Measurements from ENCODE around the gene LAGE3. TPM values are rescaled to one million over a fixed set of nuclear protein-coding genes. Genes with fewer than 3 reads are reported as not detected.

Gene LAGE3
- 45.6 and 72.6 TPM in 2 replicates for total RNA-seq

GRCh38 chrX:154478728-154479622 is at the start of gene LAGE3:
Gene LAGE3, minus strand, starts transcription at chrX:154479281. Its CDS starts 366 bp downstream, at chrX:154478915.

GRCh38 chrX:154515966-154516655 is 37.0 kb upstream of the LAGE3 start, which contains the start of gene FAM3A:
Gene FAM3A, minus strand, starts transcription at chrX:154516232. Its CDS starts 460 bp downstream, at chrX:154515772.

GRCh38 chrX:154490414-154491083 is 11.5 kb upstream of the LAGE3 start, which contains the start of gene SLC10A3:
Gene SLC10A3, minus strand, starts transcription at chrX:154490629. Its CDS starts 1,689 bp downstream, at chrX:154488940.

GRCh38 chrX:154486396-154487207 is 7.5 kb upstream of the LAGE3 start, which contains the start of gene UBL4A:
Gene UBL4A, minus strand, starts transcription at chrX:154486615. Its CDS starts 31 bp downstream, at chrX:154486584.

GRCh38 chrX:154458116-154458953 is 20.7 kb downstream of the LAGE3 start, which contains the start of gene PLXNA3:
Gene PLXNA3, plus strand, starts transcription at chrX:154458281. Its CDS starts 1,903 bp downstream, at chrX:154460184.

GRCh38 chrX:154443992-154444754 is 34.9 kb downstream of the LAGE3 start, which contains the start of gene FAM50A:
Gene FAM50A, plus strand, starts transcription at chrX:154444141. Its CDS starts 95 bp downstream, at chrX:154444236.

DNA sequence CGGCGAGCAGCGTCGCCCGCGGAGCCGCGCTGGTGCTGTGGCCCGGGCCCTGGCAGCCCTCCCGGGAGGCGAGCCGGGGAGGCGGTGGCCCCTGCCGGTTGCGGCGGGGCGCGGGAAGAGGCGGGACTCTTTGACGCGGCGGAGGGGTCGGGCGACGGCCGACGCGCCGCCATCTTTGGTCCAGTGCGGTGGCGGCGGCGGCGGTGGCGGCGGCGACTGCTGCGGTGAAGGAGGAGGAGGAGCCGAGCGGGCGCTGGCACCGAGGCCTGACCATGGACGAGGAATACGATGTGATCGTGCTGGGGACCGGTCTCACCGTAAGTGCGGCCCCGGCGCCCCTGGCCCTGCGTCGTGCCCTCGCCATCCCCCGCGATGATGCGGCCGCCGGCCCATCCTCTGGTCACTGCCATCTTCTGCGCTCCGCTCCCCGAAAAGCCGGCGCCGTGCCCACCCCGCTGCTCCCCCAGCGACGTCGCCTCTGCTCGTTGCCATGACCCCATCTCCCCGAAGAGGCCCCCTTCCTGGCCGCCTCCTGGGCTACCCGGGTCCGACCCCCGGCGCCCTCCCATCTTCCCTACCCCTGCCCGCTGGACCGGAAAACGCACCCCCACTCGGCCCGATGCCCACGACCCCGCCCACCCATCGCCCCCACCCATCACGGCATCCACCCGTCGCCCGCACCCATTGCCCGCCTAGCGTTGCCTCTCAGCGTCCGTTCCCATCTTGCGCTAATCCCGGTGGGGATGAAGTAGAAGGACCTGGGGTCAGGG is 41.9 kb downstream of the LAGE3 start, which contains the start of gene GDI1:
GDI1 (plus strand) TSS at position 172 of the 770 bp plus-strand sequence; CDS start at position 273, 101 bp downstream.

DNA sequence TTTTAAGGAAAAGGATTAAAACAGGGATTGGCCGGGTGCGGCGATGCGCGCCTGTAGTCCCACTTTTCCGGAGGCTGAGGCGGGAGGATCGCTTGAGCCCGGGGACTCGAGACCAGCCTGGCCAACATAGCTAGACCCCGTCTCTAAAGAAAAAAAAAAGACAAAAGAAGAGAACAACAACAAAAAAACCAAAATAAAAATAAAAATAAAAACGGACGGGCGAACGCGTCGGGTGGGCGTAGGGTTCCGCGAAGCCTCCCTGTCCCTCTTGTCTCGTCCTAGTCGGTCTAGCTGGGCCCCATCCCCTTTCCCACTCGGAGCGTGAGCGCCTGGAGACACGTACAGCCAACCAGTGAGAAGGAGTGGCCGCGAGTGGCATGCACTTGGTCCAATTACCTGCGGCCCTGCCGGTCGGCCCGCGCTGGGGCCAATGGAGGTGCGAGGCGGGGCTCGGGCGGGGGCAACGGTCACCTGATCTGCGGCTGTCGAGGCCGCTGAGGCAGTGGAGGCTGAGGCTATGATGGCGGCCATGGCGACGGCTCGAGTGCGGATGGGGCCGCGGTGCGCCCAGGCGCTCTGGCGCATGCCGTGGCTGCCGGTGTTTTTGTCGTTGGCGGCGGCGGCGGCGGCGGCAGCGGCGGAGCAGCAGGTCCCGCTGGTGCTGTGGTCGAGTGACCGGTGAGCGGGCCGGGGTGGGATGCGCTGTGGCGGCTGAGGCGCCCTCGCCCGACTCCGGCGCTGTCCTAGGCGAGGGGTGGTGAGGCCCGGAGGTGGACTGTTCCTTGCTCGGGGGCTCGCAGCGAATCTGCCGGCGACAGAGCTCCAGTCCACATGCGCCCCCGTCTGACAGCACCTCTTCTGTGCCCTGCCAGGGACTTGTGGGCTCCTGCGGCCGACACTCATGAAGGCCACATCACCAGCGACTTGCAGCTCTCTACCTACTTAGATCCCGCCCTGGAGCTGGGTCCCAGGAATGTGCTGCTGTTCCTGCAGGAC is 50.6 kb downstream of the LAGE3 start, which contains the start of gene ATP6AP1:
ATP6AP1 (plus strand) TSS at position 502 of the 996 bp plus-strand sequence; CDS start at position 518, 16 bp downstream.

Other genes starting within 250 kb of the LAGE3 start
- gene OPN1MW3, start 221.7 kb downstream of the LAGE3 start, total RNA-seq, result not detected in 2 replicates
- not detected in 2 replicates for gene TEX28, start 184.2 kb downstream of the LAGE3 start, total RNA-seq
- not detected in 2 replicates for gene TKTL1, start 183.5 kb downstream of the LAGE3 start, total RNA-seq
- gene FLNA, start 104.6 kb downstream of the LAGE3 start, total RNA-seq, result 918 and 2,171 TPM in 2 replicates
- 73.5 and 86.1 TPM in 2 replicates for gene EMD, start 100.0 kb downstream of the LAGE3 start, total RNA-seq
- 9,658 and 12,949 TPM in 2 replicates for gene RPL10, start 80.9 kb downstream of the LAGE3 start, total RNA-seq
- 33.7 and 34.2 TPM in 2 replicates for gene DNASE1L1, start 70.0 kb downstream of the LAGE3 start, total RNA-seq
- gene TAFAZZIN, start 67.7 kb downstream of the LAGE3 start, total RNA-seq, result 17.0 and 23.9 TPM in 2 replicates
- gene ATP6AP1, start 50.6 kb downstream of the LAGE3 start, total RNA-seq, result 43.3 and 50.6 TPM in 2 replicates
- 89.5 and 101 TPM in 2 replicates for gene GDI1, start 42.1 kb downstream of the LAGE3 start, total RNA-seq
- 42.2 and 65.5 TPM in 2 replicates for gene FAM50A, start 35.1 kb downstream of the LAGE3 start, total RNA-seq
- gene PLXNA3, start 21.0 kb downstream of the LAGE3 start, total RNA-seq, result 14.9 and 41.3 TPM in 2 replicates
- gene UBL4A, start 7.3 kb upstream of the LAGE3 start, total RNA-seq, result 30.6 and 37.0 TPM in 2 replicates
- 30.8 and 32.3 TPM in 2 replicates for gene SLC10A3, start 11.3 kb upstream of the LAGE3 start, total RNA-seq
- 41.6 and 42.7 TPM in 2 replicates for gene FAM3A, start 37.0 kb upstream of the LAGE3 start, total RNA-seq
- 144 and 225 TPM in 2 replicates for gene G6PD, start 67.6 kb upstream of the LAGE3 start, total RNA-seq
- gene IKBKG, start 68.3 kb upstream of the LAGE3 start, total RNA-seq, result 12.3 and 18.2 TPM in 2 replicates
- gene CTAG1A, start 105.9 kb upstream of the LAGE3 start, total RNA-seq, result not detected in 2 replicates
- not detected in 2 replicates for gene CTAG1B, start 140.0 kb upstream of the LAGE3 start, total RNA-seq
- gene CTAG2, start 174.3 kb upstream of the LAGE3 start, total RNA-seq, result not detected in 2 replicates